Lower lobe of right lung (tissue), 2 donors: ENCODE data around the gene FAM53B. TPM values are rescaled to one million over a fixed set of nuclear protein-coding genes. Genes with fewer than 3 reads are reported as not detected.
"Not testable (repeated sequence)": the region's sequence is repeated elsewhere in the genome, so short reads cannot be mapped to it uniquely, and the experiment has no call there.

ENCODE experiments used
- ATAC-seq, 2 donors: fragments of 200-7000 bp; cut with Tn5 transposase; one replicate each; pipeline ENCODE4 v1.9.1; 2020 to 2022; ENCODE audit warnings: mild to moderate bottlenecking in 2 of 2, moderate library complexity in 2 of 2
- DNase-seq: peaks from one replicate; pipeline ENCODE4 v3.0.0-alpha.2; 2020
- H3K27ac ChIP-seq: fragments of 200-600 bp; one replicate; pipeline ENCODE4 v1.8.0; 2022
- H3K27me3 ChIP-seq: fragments of 200-600 bp; one replicate; pipeline ENCODE4 v1.8.0; 2022; ENCODE audit warnings: low read depth
- H3K36me3 ChIP-seq: fragments of 200-600 bp; one replicate; pipeline ENCODE4 v1.8.0; 2022; ENCODE audit warnings: mild to moderate bottlenecking
- H3K4me1 ChIP-seq: fragments of 200-600 bp; one replicate; pipeline ENCODE4 v1.8.0; 2022
- H3K4me3 ChIP-seq: fragments of 200-600 bp; one replicate; pipeline ENCODE4 v1.8.0; 2022; ENCODE audit warnings: mild to moderate bottlenecking
- H3K9me3 ChIP-seq: fragments of 200-600 bp; one replicate; pipeline ENCODE4 v1.8.0; 2022
- CTCF ChIP-seq: fragments of 200-600 bp; IDR thresholded peaks from one replicate; pipeline ENCODE4 v1.8.0; 2022; ENCODE audit warnings: antibody characterized with exemption, mild to moderate bottlenecking
- intact Hi-C: fragments of 100-400 bp; cut with DNase I; formaldehyde crosslinking; loops from one replicate; pipeline ENCODE4 v1.11.0; 2022
- long read RNA-seq: library from polyadenylated mRNA; unstranded; transcript quantifications from one replicate; pipeline ENCODE4 v2.0.0, GENCODE V29; 2021
- total RNA-seq: library from RNA; stranded (reverse); fragmentation: NEBNext Ultra II Directional; extraction: Animal tissue kit (Norgen Biotek cat#: 25700); gene quantifications from one replicate; pipeline ENCODE4 v1.2.1, GENCODE V29; 2021
- donor health status: DM: no; HTN: yes; CAD: no; lungs with severe emphysema.

Gene FAM53B
- 40.7 TPM for total RNA-seq
- long read RNA-seq, full-length matches to known transcripts = 9 of 77 reads
- long read RNA-seq, partial matches to known transcripts = 5 of 77 reads
- long read RNA-seq, other reads (novel, unspliced or antisense) = 63 of 77 reads

GRCh38 chr10:124744102-124745050 lies at the start of gene FAM53B:
FAM53B (minus strand) TSS chr10:124744378; CDS start chr10:124706713, 37,665 bp downstream.
- H3K4me1 ChIP-seq = peaks cover 50% of the 10 kb centered on the region
- no peaks in the 10 kb centered on the region for H3K27me3 ChIP-seq
- H3K27ac ChIP-seq = peak within 1 kb of the TSS; percentile 90
- ATAC-seq = peak; percentile 70 to 86
- H3K9me3 ChIP-seq = no peaks in the 10 kb centered on the region
- H3K4me3 ChIP-seq = peak within 1 kb of the TSS; percentile 78
- intact Hi-C loops = loop anchor here (10.0 kb wide), 2 partner anchors 110 to 210 kb away; no protein-coding TSS in a partner anchor
- no peak for TF ChIP-seq CTCF
- DNase-seq = peak; percentile 89
- H3K36me3 ChIP-seq = peaks cover 12% of the 10 kb centered on the region

- peak overlapping the region; percentile 80 for H3K4me3 ChIP-seq
- peaks cover 6% of the 10 kb centered on the region for H3K36me3 ChIP-seq
- ATAC-seq (no peak), DNase-seq (no peak)
- H3K27ac ChIP-seq = no peak overlapping the region
- H3K27me3 ChIP-seq = no peaks in the 10 kb centered on the region
- H3K9me3 ChIP-seq = no peaks in the 10 kb centered on the region
- H3K4me1 ChIP-seq = peaks cover 12% of the 10 kb centered on the region
- no peak for TF ChIP-seq CTCF
- intact Hi-C loops = no loop called here
Measured at GRCh38 chr10:124792998-124793352, 48.8 kb upstream of the FAM53B start.

GRCh38 chr10:124791547-124792348 lies 47.6 kb upstream of the FAM53B start, which contains the start of gene EEF1AKMT2:
EEF1AKMT2 (minus strand) TSS chr10:124791887; CDS start chr10:124791833, 54 bp downstream.
- H3K9me3 ChIP-seq = no peaks in the 10 kb centered on the region
- peak within 1 kb of the TSS; percentile 80 for H3K4me3 ChIP-seq
- peak; percentile 59 for TF ChIP-seq CTCF
- DNase-seq (peak; percentile 91), ATAC-seq (peak; percentile 99 to 100)
- no peaks in the 10 kb centered on the region for H3K27me3 ChIP-seq
- intact Hi-C loops = no loop called here
- peak within 1 kb of the TSS; percentile 90 for H3K27ac ChIP-seq
- peaks cover 16% of the 10 kb centered on the region for H3K36me3 ChIP-seq
- H3K4me1 ChIP-seq = peaks cover 12% of the 10 kb centered on the region

GRCh38 chr10:124782900-124783299 lies 38.7 kb upstream of the FAM53B start:
- H3K4me3 ChIP-seq, H3K9me3 ChIP-seq, DNase-seq, H3K27ac ChIP-seq, ATAC-seq, H3K27me3 ChIP-seq, H3K4me1 ChIP-seq, intact Hi-C loops: not testable (repeated sequence)
- H3K36me3 ChIP-seq = peaks cover 52% of the 10 kb centered on the region

- H3K27ac ChIP-seq = no peak overlapping the region
- H3K36me3 ChIP-seq = peaks cover 49% of the 10 kb centered on the region
- no peak overlapping the region for H3K4me3 ChIP-seq
- ATAC-seq (no peak), DNase-seq (no peak)
- H3K27me3 ChIP-seq = no peaks in the 10 kb centered on the region
- TF ChIP-seq CTCF = no peak
- no peaks in the 10 kb centered on the region for H3K9me3 ChIP-seq
- intact Hi-C loops = no loop called here
- H3K4me1 ChIP-seq = no peaks in the 10 kb centered on the region
Measured at GRCh38 chr10:124768791-124769190, 24.6 kb upstream of the FAM53B start.
